Ascending aorta (tissue), 2 donors: ENCODE data around the gene MECR. TPM values are rescaled to one million over a fixed set of nuclear protein-coding genes. Genes with fewer than 3 reads are reported as not detected.

Experiments used
- DNase-seq, 2 donors: peaks; one replicate each; pipeline ENCODE4 v3.0.0-alpha.2; 2019; ENCODE audit warnings: low spot score in 2 of 2
- H3K27ac ChIP-seq, 2 donors: fragments of 200-600 bp; sonication (generic); one replicate each; pipeline ENCODE4 v1.5.1; 2016 to 2017; ENCODE audit warnings: mild to moderate bottlenecking in 1 of 2
- H3K27me3 ChIP-seq: fragments of 200-600 bp; sonication (generic); one replicate; pipeline ENCODE4 v1.5.1; 2017
- H3K36me3 ChIP-seq, 2 donors: fragments of 200-600 bp; sonication (generic); one replicate each; pipeline ENCODE4 v1.5.1; 2016
- H3K4me1 ChIP-seq, 2 donors: fragments of 200-600 bp; sonication (generic); one replicate each; pipeline ENCODE4 v1.5.1; 2016 to 2017; ENCODE audit warnings: mild to moderate bottlenecking in 1 of 2
- H3K4me3 ChIP-seq, 2 donors: fragments of 200-600 bp; sonication (generic); one replicate each; pipeline ENCODE4 v1.5.1; 2016 to 2017; ENCODE audit warnings: mild to moderate bottlenecking in 1 of 2
- H3K9me3 ChIP-seq, 2 donors: fragments of 200-600 bp; sonication (generic); one replicate each; pipeline ENCODE4 v1.5.1; 2016
- intact Hi-C: fragments of 100-400 bp; cut with DNase I; formaldehyde crosslinking; loops from one replicate; pipeline ENCODE4 v1.15.1; 2023
- total RNA-seq: library from RNA; depleted of rRNA; stranded (reverse); fragments of >200 nt; gene quantifications from one replicate; pipeline ENCODE4 v1.1.0, GENCODE V29; 2016
- TF ChIP-seq, protein P1 (sequence below), 3 experiments: fragments of 200-600 bp in 2 of 3; fragments of 450-650 bp in 1 of 3; sonication (generic) in 2 of 3; IDR thresholded peaks; one replicate each; pipeline ENCODE4 v1.5.1; 2016 to 2019; ENCODE audit warnings: antibody characterized with exemption in 3 of 3, mild to moderate bottlenecking in 1 of 3, moderate library complexity in 1 of 3

Gene MECR
- total RNA-seq, 1 donor from 2014 or later = 1.2 TPM

DNA sequence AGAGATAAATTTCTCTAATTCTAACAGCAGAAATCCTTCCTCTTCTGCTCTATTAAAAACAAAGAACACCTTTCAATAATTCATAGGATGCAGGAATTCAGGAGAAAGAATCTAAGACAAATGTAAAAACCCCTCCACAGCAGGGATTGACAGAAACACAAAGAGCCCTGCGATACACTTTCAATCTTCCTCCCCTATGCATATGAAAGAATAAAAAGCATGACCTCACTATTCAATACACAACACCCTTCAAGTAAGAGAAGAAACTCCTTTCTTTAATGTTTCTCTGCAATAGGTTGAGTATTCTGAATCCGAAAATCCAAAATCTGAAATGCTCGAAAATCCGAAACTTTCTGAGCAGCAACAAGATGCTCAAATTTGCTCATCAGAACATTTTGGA, 66.1 kb downstream of the MECR start:
- TF ChIP-seq, protein P1, sequence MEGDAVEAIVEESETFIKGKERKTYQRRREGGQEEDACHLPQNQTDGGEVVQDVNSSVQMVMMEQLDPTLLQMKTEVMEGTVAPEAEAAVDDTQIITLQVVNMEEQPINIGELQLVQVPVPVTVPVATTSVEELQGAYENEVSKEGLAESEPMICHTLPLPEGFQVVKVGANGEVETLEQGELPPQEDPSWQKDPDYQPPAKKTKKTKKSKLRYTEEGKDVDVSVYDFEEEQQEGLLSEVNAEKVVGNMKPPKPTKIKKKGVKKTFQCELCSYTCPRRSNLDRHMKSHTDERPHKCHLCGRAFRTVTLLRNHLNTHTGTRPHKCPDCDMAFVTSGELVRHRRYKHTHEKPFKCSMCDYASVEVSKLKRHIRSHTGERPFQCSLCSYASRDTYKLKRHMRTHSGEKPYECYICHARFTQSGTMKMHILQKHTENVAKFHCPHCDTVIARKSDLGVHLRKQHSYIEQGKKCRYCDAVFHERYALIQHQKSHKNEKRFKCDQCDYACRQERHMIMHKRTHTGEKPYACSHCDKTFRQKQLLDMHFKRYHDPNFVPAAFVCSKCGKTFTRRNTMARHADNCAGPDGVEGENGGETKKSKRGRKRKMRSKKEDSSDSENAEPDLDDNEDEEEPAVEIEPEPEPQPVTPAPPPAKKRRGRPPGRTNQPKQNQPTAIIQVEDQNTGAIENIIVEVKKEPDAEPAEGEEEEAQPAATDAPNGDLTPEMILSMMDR (IDR thresholded peaks at IDR 0.05) = no peak
- Histone ChIP-seq H3K9me3 (no peaks in the 10 kb centered on the region), H3K36me3 (peaks cover 27 to 47% of the 10 kb centered on the region in 2 donors), H3K27me3 (no peaks in the 10 kb centered on the region), H3K4me1 (peaks cover 0 to 4% of the 10 kb centered on the region in 2 donors), H3K27ac (no peak overlapping the region), H3K4me3 (no peak overlapping the region)
- no peak for DNase-seq
- intact Hi-C loops = no loop called here

DNA sequence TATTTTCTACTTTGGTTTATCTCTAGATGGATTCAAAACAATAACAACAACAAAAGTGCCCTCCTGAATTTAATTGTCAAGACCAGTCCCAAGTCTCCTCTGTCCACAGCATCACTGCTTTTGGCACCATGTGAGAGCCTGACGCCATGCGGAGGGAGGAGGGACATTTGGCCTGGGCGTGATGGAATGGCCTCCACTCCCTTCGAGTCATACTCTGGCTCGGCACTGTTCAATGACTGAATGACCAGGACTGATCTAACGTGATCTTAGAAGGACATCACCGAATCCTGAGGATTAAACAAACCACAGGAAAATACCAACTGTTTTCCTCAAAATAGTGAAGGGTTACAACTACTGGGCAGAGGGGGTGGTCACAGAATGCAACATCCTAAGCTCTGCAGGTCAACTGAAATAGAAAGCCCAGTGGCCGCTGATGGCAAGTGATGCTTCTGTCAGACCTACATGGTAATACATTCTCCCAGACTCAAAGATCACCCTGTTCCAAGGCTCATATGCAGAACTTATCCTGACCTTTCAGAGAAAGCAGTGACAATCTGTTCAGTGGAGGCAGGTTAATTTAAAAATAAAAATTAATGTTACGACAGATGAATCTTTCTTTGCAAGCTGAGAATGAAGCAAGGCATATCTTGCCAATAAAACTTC, 68.1 kb downstream of the MECR start:
- intact Hi-C loops = no loop called here
- no peak overlapping the region for H3K4me3 ChIP-seq
- peaks cover 41 to 55% of the 10 kb centered on the region in 2 donors for H3K36me3 ChIP-seq
- peaks cover 0 to 4% of the 10 kb centered on the region in 2 donors for H3K4me1 ChIP-seq
- DNase-seq = peak in 1 of 2 donors; percentile 79
- H3K27me3 ChIP-seq = no peaks in the 10 kb centered on the region
- H3K27ac ChIP-seq = no peak overlapping the region
- TF ChIP-seq, protein P1 (IDR thresholded peaks at IDR 0.05) = no peak
- no peaks in the 10 kb centered on the region for H3K9me3 ChIP-seq

DNA sequence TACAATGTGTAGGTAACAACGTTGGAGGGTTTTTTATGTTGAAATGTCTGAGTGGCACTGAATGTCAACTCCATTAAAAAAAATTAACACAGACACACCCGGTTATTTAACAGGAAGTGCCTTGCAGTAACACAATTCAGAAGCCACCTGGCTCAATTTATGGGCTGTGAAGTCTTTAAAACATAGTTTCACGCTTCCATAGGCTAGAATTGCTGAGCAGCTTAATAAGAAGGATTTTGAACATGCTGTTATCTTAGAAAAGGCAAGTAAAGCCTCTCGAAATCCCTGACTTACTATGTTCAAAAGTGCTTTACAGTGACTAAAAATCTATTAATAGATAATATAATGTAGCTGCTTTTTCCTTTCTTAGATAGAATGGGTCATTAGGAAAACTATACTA, 68.7 kb downstream of the MECR start:
- Histone ChIP-seq H3K4me1 (peaks cover 0 to 5% of the 10 kb centered on the region in 2 donors), H3K36me3 (peaks cover 43 to 55% of the 10 kb centered on the region in 2 donors), H3K9me3 (no peaks in the 10 kb centered on the region), H3K27ac (peak overlapping the region in 1 of 2 donors; percentile 12), H3K4me3 (no peak overlapping the region), H3K27me3 (no peaks in the 10 kb centered on the region)
- intact Hi-C loops = no loop called here
- TF ChIP-seq, protein P1 (IDR thresholded peaks at IDR 0.05) = no peak
- no peak for DNase-seq

DNA sequence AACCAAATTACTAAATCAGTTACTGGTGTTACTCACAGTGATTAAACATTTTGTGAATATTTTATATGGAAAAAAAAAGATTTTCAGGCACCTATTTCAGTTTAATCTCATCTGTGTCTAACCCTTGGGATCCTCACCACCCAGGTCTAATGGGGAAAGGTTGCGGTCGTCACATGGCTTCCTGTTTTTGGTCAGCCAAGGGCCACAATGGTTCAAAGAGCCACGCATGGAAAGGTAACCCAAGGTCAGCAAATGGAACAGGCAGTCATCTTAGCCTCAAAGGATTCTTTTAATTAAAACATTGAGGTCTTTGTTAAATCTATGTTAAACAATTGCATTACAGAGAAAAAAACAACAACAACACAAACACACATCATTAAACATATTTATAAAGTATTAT, 71.0 kb downstream of the MECR start:
- H3K4me1 ChIP-seq = peaks cover 0 to 12% of the 10 kb centered on the region in 2 donors
- H3K36me3 ChIP-seq = peaks cover 41 to 56% of the 10 kb centered on the region in 2 donors
- no peak for DNase-seq
- H3K27ac ChIP-seq = no peak overlapping the region
- intact Hi-C loops = no loop called here
- TF ChIP-seq, protein P1 (IDR thresholded peaks at IDR 0.05) = no peak
- H3K9me3 ChIP-seq = no peaks in the 10 kb centered on the region
- no peaks in the 10 kb centered on the region for H3K27me3 ChIP-seq
- H3K4me3 ChIP-seq = no peak overlapping the region

DNA sequence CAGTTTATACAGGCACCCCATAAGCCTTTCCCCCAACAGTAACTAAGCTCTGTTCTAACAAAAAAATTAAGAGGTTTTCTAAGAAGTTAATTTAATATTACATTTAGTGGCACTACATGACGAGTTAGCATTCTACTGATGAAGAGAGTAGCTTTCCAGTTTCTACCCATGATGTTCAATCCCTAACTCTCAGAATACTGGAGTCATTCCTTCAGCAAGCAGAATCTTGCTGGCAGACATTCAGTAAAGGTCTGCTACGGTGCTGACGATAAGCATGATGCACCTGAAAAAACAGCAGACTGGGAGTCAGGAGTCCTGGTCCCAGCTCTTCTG, 73.5 kb downstream of the MECR start:
- TF ChIP-seq, protein P1 (IDR thresholded peaks at IDR 0.05) = no peak
- Histone ChIP-seq H3K27me3 (no peaks in the 10 kb centered on the region), H3K9me3 (no peaks in the 10 kb centered on the region), H3K4me1 (peaks cover 0 to 7% of the 10 kb centered on the region in 2 donors), H3K27ac (peak overlapping the region in 1 of 2 donors; percentile 47), H3K4me3 (no peak overlapping the region), H3K36me3 (peaks cover 65 to 79% of the 10 kb centered on the region in 2 donors)
- intact Hi-C loops = no loop called here
- no peak for DNase-seq
